Activated CD4-positive, alpha-beta T cell treated with anti-CD3 and anti-CD28 coated beads, Interleukin-2, amount 50 U/mL, for 16 hours (primary cell): ENCODE data around the gene SAMD4A.

Experiments used
- DNase-seq: peaks from one replicate; pipeline ENCODE4 v3.0.0-alpha.2; 2020

The SAMD4A gene

GRCh38 chr14:54807881-54808280 lies 241.0 kb downstream of the SAMD4A start:
- DNase-seq, result no peak

- no peak for DNase-seq
Observed at GRCh38 chr14:54808326-54809161, 241.6 kb downstream of the SAMD4A start.

- peak; percentile 4 for DNase-seq
Observed at GRCh38 chr14:54809767-54810166, 242.8 kb downstream of the SAMD4A start.

- DNase-seq, result no peak
Observed at GRCh38 chr14:54812617-54813016, 245.7 kb downstream of the SAMD4A start.

GRCh38 chr14:54813081-54813480 lies 246.2 kb downstream of the SAMD4A start:
- no peak for DNase-seq

- peak; percentile 36 for DNase-seq
Observed at GRCh38 chr14:54814076-54814475, 247.1 kb downstream of the SAMD4A start.

- DNase-seq, result no peak
Observed at GRCh38 chr14:54815016-54815415, 248.1 kb downstream of the SAMD4A start.

GRCh38 chr14:54815515-54815914 lies 248.6 kb downstream of the SAMD4A start:
- no peak for DNase-seq

- no peak for DNase-seq
Observed at GRCh38 chr14:54816450-54816849, 249.5 kb downstream of the SAMD4A start.

- DNase-seq, result no peak
Observed at GRCh38 chr14:54817506-54817905, 250.6 kb downstream of the SAMD4A start.

- DNase-seq, result no peak
Observed at GRCh38 chr14:54818201-54819133, 251.5 kb downstream of the SAMD4A start.

GRCh38 chr14:54822685-54823084 lies 255.8 kb downstream of the SAMD4A start:
- no peak for DNase-seq

- no peak for DNase-seq
Observed at GRCh38 chr14:54823757-54824549, 257.0 kb downstream of the SAMD4A start.

GRCh38 chr14:54828037-54828436 lies 261.1 kb downstream of the SAMD4A start:
- no peak for DNase-seq

- DNase-seq, result no peak
Observed at GRCh38 chr14:54829486-54830224, 262.7 kb downstream of the SAMD4A start.

GRCh38 chr14:54830650-54831049 lies 263.7 kb downstream of the SAMD4A start:
- no peak for DNase-seq

- DNase-seq, result no peak
Observed at GRCh38 chr14:54834081-54834480, 267.2 kb downstream of the SAMD4A start.

- DNase-seq, result no peak
Observed at GRCh38 chr14:54834727-54835126, 267.8 kb downstream of the SAMD4A start.

- DNase-seq, result no peak
Observed at GRCh38 chr14:54836231-54836630, 269.3 kb downstream of the SAMD4A start.

- no peak for DNase-seq
Observed at GRCh38 chr14:54837508-54838149, 270.7 kb downstream of the SAMD4A start.

GRCh38 chr14:54838931-54839512 lies 272.1 kb downstream of the SAMD4A start:
- no peak for DNase-seq
